ENCODE measurements around the gene TUBB2B. TPM values are rescaled to one million over a fixed set of nuclear protein-coding genes. Genes with fewer than 3 reads are reported as not detected.

Gene TUBB2B
- total and polyA plus RNA-seq, 4 donors, result 0.22 to 4.6 (median 3.2) TPM

DNA sequence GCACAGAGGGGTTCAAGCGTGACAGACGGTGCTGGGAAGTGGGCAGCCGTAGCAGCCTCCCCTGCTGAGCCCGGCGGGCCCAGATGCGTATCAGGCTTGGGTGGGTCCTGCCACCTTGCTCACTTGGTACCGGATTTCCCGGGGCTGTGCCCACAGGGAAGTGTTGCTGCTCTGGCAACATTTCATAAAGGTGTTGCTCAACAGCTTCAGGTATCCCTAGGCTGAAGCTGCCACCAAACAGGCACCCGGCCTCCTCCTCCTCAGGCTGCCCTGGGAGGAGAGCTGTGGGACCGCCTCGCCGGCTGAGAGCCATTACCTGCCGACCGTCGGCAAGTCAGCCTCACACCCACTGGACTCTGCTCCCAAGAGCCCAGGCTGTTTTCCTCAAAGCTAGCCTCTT, 42.8 kb upstream of the TUBB2B start:
- Histone ChIP-seq H3K27ac (ENCODE audit: low read depth in 1 of 2, low read length in 2 of 2) (no peak overlapping the region), H3K9me3 (ENCODE audit: control insufficient read depth in 4 of 4, low read length in 3 of 4) (no peaks in the 10 kb centered on the region), H3K36me3 (ENCODE audit: control insufficient read depth in 4 of 4, insufficient read depth in 3 of 4, low read depth in 1 of 4, low read length in 3 of 4) (peaks cover 5 to 35% (median 21%) of the 10 kb centered on the region in 4 donors), H3K4me1 (ENCODE audit: control insufficient read depth in 4 of 4, insufficient read depth in 4 of 4, low read length in 3 of 4) (peaks cover 0 to 10% (median 4%) of the 10 kb centered on the region in 4 donors), H3K27me3 (ENCODE audit: control insufficient read depth in 4 of 4, insufficient read depth in 4 of 4, low read length in 3 of 4) (no peaks in the 10 kb centered on the region), H3K9ac (ENCODE audit: low read depth in 1 of 2, low read length in 2 of 2) (no peak overlapping the region), H3K4me3 (ENCODE audit: low read depth in 1 of 3, low read length in 3 of 3) (no peak overlapping the region)
- no peak for TF ChIP-seq HNF4G (IDR thresholded peaks at IDR 0.05)
- no peak for TF ChIP-seq FOXA2 (IDR thresholded peaks at IDR 0.05)
- TF ChIP-seq RXRA (IDR thresholded peaks at IDR 0.05), result no peak
- TF ChIP-seq GABPA (IDR thresholded peaks at IDR 0.05 in 1 of 2, conservative IDR thresholded peaks at IDR 0.05 in 1 of 2), result no peak
- no peak for TF ChIP-seq SP1 (IDR thresholded peaks at IDR 0.05)
- TF ChIP-seq NR2F2 (IDR thresholded peaks at IDR 0.05), result no peak
- TF ChIP-seq EGR1 (IDR thresholded peaks at IDR 0.05; ENCODE audit: low read depth in 2 of 2), result no peak
- no peak for TF ChIP-seq CTCF (IDR thresholded peaks at IDR 0.05; ENCODE audit: low read depth, low read length, missing input control)
- TF ChIP-seq MAX (IDR thresholded peaks at IDR 0.05), result no peak
- no peak for TF ChIP-seq HNF4A (conservative IDR thresholded peaks at IDR 0.05)
- no peak for TF ChIP-seq FOXA1 (IDR thresholded peaks at IDR 0.05)
- TF ChIP-seq, protein P1, sequence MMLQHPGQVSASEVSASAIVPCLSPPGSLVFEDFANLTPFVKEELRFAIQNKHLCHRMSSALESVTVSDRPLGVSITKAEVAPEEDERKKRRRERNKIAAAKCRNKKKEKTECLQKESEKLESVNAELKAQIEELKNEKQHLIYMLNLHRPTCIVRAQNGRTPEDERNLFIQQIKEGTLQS (IDR thresholded peaks at IDR 0.05), result no peak
- WGBS, result 69% methylated on average over 15 of the region's 15 CpGs
- no peak for DNase-seq (ENCODE audit: low spot score)

DNA sequence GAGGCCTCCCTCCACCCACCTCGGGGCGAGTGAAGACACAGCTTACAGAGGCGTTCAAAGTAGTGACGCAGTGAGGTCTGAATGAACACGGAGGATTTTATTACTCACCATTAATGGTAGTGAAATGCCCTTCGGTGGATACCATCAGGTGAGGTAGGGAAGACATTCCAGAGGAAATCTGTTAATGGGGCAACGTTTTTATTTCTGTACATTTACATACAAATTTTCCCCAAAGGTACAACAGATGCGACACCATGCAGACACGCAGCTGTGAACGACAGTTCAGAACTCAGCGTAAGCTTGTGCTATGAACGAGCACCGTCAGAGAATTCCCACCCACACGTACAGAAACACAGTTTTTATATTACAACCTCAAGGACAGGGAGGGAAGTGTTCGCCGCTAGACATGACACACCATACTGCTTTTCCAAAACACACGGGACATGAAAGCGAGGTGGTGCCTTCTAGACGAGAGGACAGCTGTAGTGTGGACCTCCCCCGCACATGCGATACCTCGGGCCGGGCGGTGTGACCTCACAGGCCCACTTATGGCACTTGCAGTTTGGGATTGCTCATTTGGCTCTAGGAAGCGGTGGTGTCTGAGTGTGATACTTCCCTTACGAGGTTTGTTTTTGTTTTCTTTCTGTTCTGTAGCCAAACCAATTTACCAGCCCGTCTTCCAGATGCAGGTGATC, 42.0 kb upstream of the TUBB2B start:
- Histone ChIP-seq H3K36me3 (ENCODE audit: control insufficient read depth in 4 of 4, insufficient read depth in 3 of 4, low read depth in 1 of 4, low read length in 3 of 4) (peaks cover 5 to 35% (median 21%) of the 10 kb centered on the region in 4 donors), H3K4me1 (ENCODE audit: control insufficient read depth in 4 of 4, insufficient read depth in 4 of 4, low read length in 3 of 4) (peaks cover 0 to 17% (median 12%) of the 10 kb centered on the region in 4 donors), H3K27me3 (ENCODE audit: control insufficient read depth in 4 of 4, insufficient read depth in 4 of 4, low read length in 3 of 4) (no peaks in the 10 kb centered on the region), H3K4me3 (ENCODE audit: low read depth in 1 of 3, low read length in 3 of 3) (no peak overlapping the region), H3K9ac (ENCODE audit: low read depth in 1 of 2, low read length in 2 of 2) (no peak overlapping the region), H3K9me3 (ENCODE audit: control insufficient read depth in 4 of 4, low read length in 3 of 4) (no peaks in the 10 kb centered on the region), H3K27ac (ENCODE audit: low read depth in 1 of 2, low read length in 2 of 2) (no peak overlapping the region)
- no peak for TF ChIP-seq HNF4A (conservative IDR thresholded peaks at IDR 0.05)
- 87% methylated on average over 27 of the region's 27 CpGs for WGBS
- no peak for DNase-seq (ENCODE audit: low spot score)

DNA sequence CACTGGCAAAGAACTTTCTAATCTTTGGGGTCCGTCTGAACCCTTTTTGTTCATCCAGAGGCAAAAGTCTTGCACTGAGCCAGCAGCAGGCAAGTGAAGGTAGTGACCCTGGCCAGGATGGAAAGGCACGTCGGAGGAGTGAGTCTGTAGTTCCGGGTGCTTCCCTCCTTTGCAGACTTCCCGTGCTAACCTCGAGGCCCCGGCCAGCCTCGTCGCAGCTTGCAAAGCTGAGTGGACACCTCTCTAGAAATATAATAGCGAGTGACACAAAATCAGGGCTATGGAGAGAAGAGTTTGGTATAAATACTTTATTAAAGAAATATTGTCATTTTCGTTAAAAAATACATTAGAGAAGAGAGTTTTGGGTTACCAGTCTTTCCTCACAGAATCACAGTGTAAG, 41.2 kb upstream of the TUBB2B start:
- 91% methylated on average over 11 of the region's 11 CpGs for WGBS
- no peaks in the 10 kb centered on the region for H3K27me3 ChIP-seq (ENCODE audit: control insufficient read depth in 4 of 4, insufficient read depth in 4 of 4, low read length in 3 of 4)
- no peak for DNase-seq (ENCODE audit: low spot score)
- H3K9me3 ChIP-seq (ENCODE audit: control insufficient read depth in 4 of 4, low read length in 3 of 4), result no peaks in the 10 kb centered on the region
- no peak overlapping the region for H3K27ac ChIP-seq (ENCODE audit: low read depth in 1 of 2, low read length in 2 of 2)
- H3K9ac ChIP-seq (ENCODE audit: low read depth in 1 of 2, low read length in 2 of 2), result no peak overlapping the region
- H3K4me1 ChIP-seq (ENCODE audit: control insufficient read depth in 4 of 4, insufficient read depth in 4 of 4, low read length in 3 of 4), result peaks cover 4 to 18% (median 16%) of the 10 kb centered on the region in 4 donors
- no peak for TF ChIP-seq HNF4G (IDR thresholded peaks at IDR 0.05)
- H3K36me3 ChIP-seq (ENCODE audit: control insufficient read depth in 4 of 4, insufficient read depth in 3 of 4, low read depth in 1 of 4, low read length in 3 of 4), result peaks cover 5 to 36% (median 18%) of the 10 kb centered on the region in 4 donors
- no peak overlapping the region for H3K4me3 ChIP-seq (ENCODE audit: low read depth in 1 of 3, low read length in 3 of 3)
